Mucosa of rectum (tissue), 2 donors: Measurements from ENCODE around the gene KTI12.
"Not testable (repeated sequence)": the region's sequence is repeated elsewhere in the genome, so short reads cannot be mapped to it uniquely, and the experiment has no call there.

Source experiments
- H3K27ac ChIP-seq, 2 donors: one replicate each; pipeline ENCODE4 v1.7.0; 2013; ENCODE audit warnings: inconsistent platforms in 2 of 2, low read depth in 2 of 2, low read length in 2 of 2
- H3K27me3 ChIP-seq, 2 donors: one replicate each; pipeline ENCODE4 v1.7.0; 2013; ENCODE audit warnings: low read length in 2 of 2; ENCODE audit not compliant: control insufficient read depth in 2 of 2, insufficient read depth in 2 of 2
- H3K36me3 ChIP-seq, 2 donors: one replicate each; pipeline ENCODE4 v1.7.0; 2013; ENCODE audit warnings: low read length in 2 of 2; ENCODE audit not compliant: control insufficient read depth in 2 of 2, insufficient read depth in 2 of 2
- H3K4me1 ChIP-seq, 2 donors: one replicate each; pipeline ENCODE4 v1.7.0; 2013; ENCODE audit warnings: low read length in 2 of 2, mild to moderate bottlenecking in 1 of 2; ENCODE audit not compliant: control insufficient read depth in 2 of 2, insufficient read depth in 2 of 2
- H3K4me3 ChIP-seq, 2 donors: one replicate each; pipeline ENCODE4 v1.7.0; 2013; ENCODE audit warnings: low read length in 2 of 2
- H3K9ac ChIP-seq, 2 donors: one replicate each; pipeline ENCODE4 v1.7.0; 2013; ENCODE audit warnings: low read length in 2 of 2, low read depth in 1 of 2, mild to moderate bottlenecking in 1 of 2
- H3K9me3 ChIP-seq, 2 donors: one replicate each; pipeline ENCODE4 v1.7.0; 2013; ENCODE audit warnings: low read length in 2 of 2; ENCODE audit not compliant: control insufficient read depth in 2 of 2
- donor health status: healthy.
- donor health status: Normal muscosa, but diverticular disease.

Gene KTI12

GRCh38 chr1:52022133-52022532 lies 11.5 kb downstream of the KTI12 start:
- peaks cover 39 to 47% of the 10 kb centered on the region in 2 donors for H3K36me3 ChIP-seq
- no peaks in the 10 kb centered on the region for H3K27me3 ChIP-seq
- no peak overlapping the region for H3K9ac ChIP-seq
- no peaks in the 10 kb centered on the region for H3K4me1 ChIP-seq
- no peak overlapping the region for H3K27ac ChIP-seq
- no peak overlapping the region for H3K4me3 ChIP-seq
- H3K9me3 ChIP-seq, result no peaks in the 10 kb centered on the region

- no peaks in the 10 kb centered on the region for H3K9me3 ChIP-seq
- H3K9ac ChIP-seq, result no peak overlapping the region
- peaks cover 0 to 8% of the 10 kb centered on the region in 2 donors for H3K4me1 ChIP-seq
- H3K27me3 ChIP-seq, result peaks cover 0 to 2% of the 10 kb centered on the region in 2 donors
- H3K36me3 ChIP-seq, result no peaks in the 10 kb centered on the region
- no peak overlapping the region for H3K27ac ChIP-seq
- no peak overlapping the region for H3K4me3 ChIP-seq
Measured at GRCh38 chr1:52008071-52008809, 25.4 kb downstream of the KTI12 start.

GRCh38 chr1:52007215-52008002 lies 26.2 kb downstream of the KTI12 start:
- no peaks in the 10 kb centered on the region for H3K36me3 ChIP-seq
- no peak overlapping the region for H3K9ac ChIP-seq

GRCh38 chr1:52006081-52006553 lies 27.5 kb downstream of the KTI12 start:
- not testable (repeated sequence) for H3K4me1 ChIP-seq, H3K9me3 ChIP-seq, H3K9ac ChIP-seq, H3K4me3 ChIP-seq, H3K27me3 ChIP-seq, H3K36me3 ChIP-seq, H3K27ac ChIP-seq

More at GRCh38 chr1:52007215-52008002, 26.2 kb downstream of the KTI12 start:
- Histone ChIP-seq H3K9me3 (no peaks in the 10 kb centered on the region), H3K27ac (no peak overlapping the region), H3K4me3 (no peak overlapping the region), H3K4me1 (peaks cover 0 to 8% of the 10 kb centered on the region in 2 donors), H3K27me3 (peaks cover 0 to 2% of the 10 kb centered on the region in 2 donors)

- not testable (repeated sequence) for H3K9me3 ChIP-seq, H3K4me3 ChIP-seq, H3K27ac ChIP-seq, H3K27me3 ChIP-seq, H3K36me3 ChIP-seq, H3K4me1 ChIP-seq, H3K9ac ChIP-seq
Measured at GRCh38 chr1:52005548-52005947, 28.1 kb downstream of the KTI12 start.

GRCh38 chr1:52003877-52004276 lies 29.7 kb downstream of the KTI12 start:
- Histone ChIP-seq H3K36me3 (no peaks in the 10 kb centered on the region), H3K27me3 (peaks cover 0 to 2% of the 10 kb centered on the region in 2 donors), H3K27ac (no peak overlapping the region), H3K9ac (no peak overlapping the region), H3K4me1 (peaks cover 0 to 8% of the 10 kb centered on the region in 2 donors), H3K4me3 (no peak overlapping the region), H3K9me3 (no peaks in the 10 kb centered on the region)

- H3K27ac ChIP-seq, result no peak overlapping the region
- H3K9me3 ChIP-seq, result no peaks in the 10 kb centered on the region
- no peak overlapping the region for H3K4me3 ChIP-seq
- no peaks in the 10 kb centered on the region for H3K36me3 ChIP-seq
- H3K9ac ChIP-seq, result no peak overlapping the region
- H3K4me1 ChIP-seq, result peaks cover 0 to 4% of the 10 kb centered on the region in 2 donors
- peaks cover 0 to 2% of the 10 kb centered on the region in 2 donors for H3K27me3 ChIP-seq
Measured at GRCh38 chr1:52002038-52002917, 31.3 kb downstream of the KTI12 start.

- no peak overlapping the region for H3K27ac ChIP-seq
- no peaks in the 10 kb centered on the region for H3K27me3 ChIP-seq
- H3K36me3 ChIP-seq, result no peaks in the 10 kb centered on the region
- no peaks in the 10 kb centered on the region for H3K4me1 ChIP-seq
- no peak overlapping the region for H3K9ac ChIP-seq
- no peak overlapping the region for H3K4me3 ChIP-seq
- H3K9me3 ChIP-seq, result no peaks in the 10 kb centered on the region
Measured at GRCh38 chr1:51998701-51999100, 34.9 kb downstream of the KTI12 start.

- no peak overlapping the region for H3K9ac ChIP-seq
- H3K27me3 ChIP-seq, result no peaks in the 10 kb centered on the region
- H3K4me3 ChIP-seq, result no peak overlapping the region
- H3K27ac ChIP-seq, result no peak overlapping the region
- H3K9me3 ChIP-seq, result no peaks in the 10 kb centered on the region
- no peaks in the 10 kb centered on the region for H3K4me1 ChIP-seq
- no peaks in the 10 kb centered on the region for H3K36me3 ChIP-seq
Measured at GRCh38 chr1:51997974-51998382, 35.6 kb downstream of the KTI12 start.
